ENCODE data around the gene ARHGEF26. TPM values are rescaled to one million over a fixed set of nuclear protein-coding genes. Genes with fewer than 3 reads are reported as not detected.

The ARHGEF26 gene
- total and polyA plus RNA-seq, 2 experiments from 2014 or later: 0.40 to 0.65 TPM

DNA sequence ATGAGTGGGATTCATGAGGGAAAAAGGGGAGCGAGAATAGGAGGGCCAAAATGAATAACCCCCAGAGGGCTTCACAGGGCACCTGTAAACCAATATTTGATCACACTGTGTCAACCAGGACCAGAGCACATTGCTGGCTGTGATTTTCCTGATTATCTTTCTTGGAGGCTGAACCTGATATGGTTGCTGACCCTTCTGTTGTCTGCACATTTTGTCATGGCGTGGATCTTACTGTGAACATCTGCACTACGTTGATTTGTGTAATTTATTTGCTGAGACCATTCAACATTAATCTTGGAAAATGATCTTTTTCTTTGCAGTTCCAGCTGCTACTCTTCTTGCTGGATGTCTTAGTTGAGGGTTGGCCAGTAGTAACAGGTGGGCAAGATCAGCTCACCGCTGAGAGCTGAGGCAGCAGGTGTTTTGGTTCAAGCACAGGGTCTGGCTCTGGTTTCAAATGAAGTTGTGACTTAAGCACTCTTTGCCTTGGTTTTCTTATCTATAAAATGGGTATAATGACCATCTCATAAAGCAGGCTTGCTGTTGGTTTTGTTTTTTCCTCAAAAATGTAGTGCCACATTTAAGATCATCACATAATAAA is 61.2 kb downstream of the ARHGEF26 start:
- no peak overlapping the region for H3K4me2 ChIP-seq (ENCODE audit: unreplicated experiment)
- no peak overlapping the region for H3K27ac ChIP-seq
- H3K9ac ChIP-seq: no peak overlapping the region
- no peaks in the 10 kb centered on the region for H3K79me2 ChIP-seq (ENCODE audit: insufficient read depth)
- H3F3A ChIP-seq (ENCODE audit: insufficient read depth): no peaks in the 10 kb centered on the region
- no peak for DNase-seq
- no peak overlapping the region for H3K4me3 ChIP-seq
- H3K9me3 ChIP-seq (ENCODE audit: low read depth): no peaks in the 10 kb centered on the region
- no peaks in the 10 kb centered on the region for H3K4me1 ChIP-seq (ENCODE audit: insufficient read depth)
- H3K27me3 ChIP-seq (replicated peaks; ENCODE audit: insufficient read depth): no peaks in the 10 kb centered on the region
- in situ Hi-C loops (cut with MboI): no loop called here
- TF ChIP-seq EZH2phosphoT487 (IDR thresholded peaks at IDR 0.05; ENCODE audit: insufficient read depth, low read depth): no peak
- TF ChIP-seq EZH2 (IDR thresholded peaks at IDR 0.05; ENCODE audit: insufficient read depth, poor library complexity, severe bottlenecking): no peak
- no peak overlapping the region for H2AFZ ChIP-seq
- WGBS, 2 experiments (ENCODE audit: low coverage in 1 of 2, low lambda C conversion rate in 2 of 2, missing lambda C conversion rate in 2 of 2): 93 to 95% methylated on average over 4 of the region's 4 CpGs
- no peaks in the 10 kb centered on the region for H3K9me2 ChIP-seq (ENCODE audit: insufficient read depth)
- no peaks in the 10 kb centered on the region for H4K20me1 ChIP-seq (ENCODE audit: insufficient read depth)
- H3K36me3 ChIP-seq (ENCODE audit: low read depth): no peaks in the 10 kb centered on the region

GRCh38 chr3:154182975-154183374 is 61.8 kb downstream of the ARHGEF26 start:
- Histone ChIP-seq H3K9ac (no peak overlapping the region), H3K4me3 (no peak overlapping the region), H3K79me2 (ENCODE audit: insufficient read depth) (no peaks in the 10 kb centered on the region), H3K9me3 (ENCODE audit: low read depth) (no peaks in the 10 kb centered on the region), H3K4me2 (ENCODE audit: unreplicated experiment) (no peak overlapping the region), H3F3A (ENCODE audit: insufficient read depth) (no peaks in the 10 kb centered on the region), H4K20me1 (ENCODE audit: insufficient read depth) (no peaks in the 10 kb centered on the region), H2AFZ (no peak overlapping the region), H3K27me3 (replicated peaks; ENCODE audit: insufficient read depth) (no peaks in the 10 kb centered on the region), H3K27ac (no peak overlapping the region), H3K4me1 (ENCODE audit: insufficient read depth) (no peaks in the 10 kb centered on the region), H3K36me3 (ENCODE audit: low read depth) (no peaks in the 10 kb centered on the region), H3K9me2 (ENCODE audit: insufficient read depth) (no peaks in the 10 kb centered on the region)
- in situ Hi-C loops (cut with MboI): no loop called here
- DNase-seq: no peak
- TF ChIP-seq EZH2 (IDR thresholded peaks at IDR 0.05; ENCODE audit: insufficient read depth, poor library complexity, severe bottlenecking) (no peak), EZH2phosphoT487 (IDR thresholded peaks at IDR 0.05; ENCODE audit: insufficient read depth, low read depth) (no peak)

GRCh38 chr3:154184582-154184981 is 63.4 kb downstream of the ARHGEF26 start:
- DNase-seq: no peak
- no peak overlapping the region for H3K9ac ChIP-seq
- no peaks in the 10 kb centered on the region for H3K79me2 ChIP-seq (ENCODE audit: insufficient read depth)
- WGBS, 2 experiments (ENCODE audit: low coverage in 1 of 2, low lambda C conversion rate in 2 of 2, missing lambda C conversion rate in 2 of 2): 83 to 88% methylated on average over 4 of the region's 4 CpGs
- H3K27me3 ChIP-seq (replicated peaks; ENCODE audit: insufficient read depth): no peaks in the 10 kb centered on the region
- no peak for TF ChIP-seq EZH2phosphoT487 (IDR thresholded peaks at IDR 0.05; ENCODE audit: insufficient read depth, low read depth)
- TF ChIP-seq EZH2 (IDR thresholded peaks at IDR 0.05; ENCODE audit: insufficient read depth, poor library complexity, severe bottlenecking): no peak
- H3K36me3 ChIP-seq (ENCODE audit: low read depth): no peaks in the 10 kb centered on the region
- no peaks in the 10 kb centered on the region for H3K9me2 ChIP-seq (ENCODE audit: insufficient read depth)
- H3K27ac ChIP-seq: no peak overlapping the region
- no peaks in the 10 kb centered on the region for H3K4me1 ChIP-seq (ENCODE audit: insufficient read depth)
- H3K9me3 ChIP-seq (ENCODE audit: low read depth): no peaks in the 10 kb centered on the region
- H3F3A ChIP-seq (ENCODE audit: insufficient read depth): no peaks in the 10 kb centered on the region
- H4K20me1 ChIP-seq (ENCODE audit: insufficient read depth): no peaks in the 10 kb centered on the region
- no peak overlapping the region for H2AFZ ChIP-seq
- in situ Hi-C loops (cut with MboI): no loop called here
- no peak overlapping the region for H3K4me3 ChIP-seq
- no peak overlapping the region for H3K4me2 ChIP-seq (ENCODE audit: unreplicated experiment)

- no peaks in the 10 kb centered on the region for H3K79me2 ChIP-seq (ENCODE audit: insufficient read depth)
- WGBS, 2 experiments (ENCODE audit: low coverage in 1 of 2, low lambda C conversion rate in 2 of 2, missing lambda C conversion rate in 2 of 2): 98 to 99% methylated on average over 3 of the region's 3 CpGs
- H3K4me3 ChIP-seq: no peak overlapping the region
- no peak overlapping the region for H2AFZ ChIP-seq
- no peak for DNase-seq
- H3K4me2 ChIP-seq (ENCODE audit: unreplicated experiment): no peak overlapping the region
- H3K9me2 ChIP-seq (ENCODE audit: insufficient read depth): no peaks in the 10 kb centered on the region
- in situ Hi-C loops (cut with MboI): no loop called here
- no peak overlapping the region for H3K9ac ChIP-seq
- TF ChIP-seq EZH2phosphoT487 (IDR thresholded peaks at IDR 0.05; ENCODE audit: insufficient read depth, low read depth) (no peak), EZH2 (IDR thresholded peaks at IDR 0.05; ENCODE audit: insufficient read depth, poor library complexity, severe bottlenecking) (no peak)
- H4K20me1 ChIP-seq (ENCODE audit: insufficient read depth): no peaks in the 10 kb centered on the region
- no peaks in the 10 kb centered on the region for H3K36me3 ChIP-seq (ENCODE audit: low read depth)
- H3K27ac ChIP-seq: no peak overlapping the region
- H3F3A ChIP-seq (ENCODE audit: insufficient read depth): no peaks in the 10 kb centered on the region
- no peaks in the 10 kb centered on the region for H3K27me3 ChIP-seq (replicated peaks; ENCODE audit: insufficient read depth)
- no peaks in the 10 kb centered on the region for H3K9me3 ChIP-seq (ENCODE audit: low read depth)
- no peaks in the 10 kb centered on the region for H3K4me1 ChIP-seq (ENCODE audit: insufficient read depth)
These were observed 67.2 kb downstream of the ARHGEF26 start for GRCh38 chr3:154188437-154188836.

DNA sequence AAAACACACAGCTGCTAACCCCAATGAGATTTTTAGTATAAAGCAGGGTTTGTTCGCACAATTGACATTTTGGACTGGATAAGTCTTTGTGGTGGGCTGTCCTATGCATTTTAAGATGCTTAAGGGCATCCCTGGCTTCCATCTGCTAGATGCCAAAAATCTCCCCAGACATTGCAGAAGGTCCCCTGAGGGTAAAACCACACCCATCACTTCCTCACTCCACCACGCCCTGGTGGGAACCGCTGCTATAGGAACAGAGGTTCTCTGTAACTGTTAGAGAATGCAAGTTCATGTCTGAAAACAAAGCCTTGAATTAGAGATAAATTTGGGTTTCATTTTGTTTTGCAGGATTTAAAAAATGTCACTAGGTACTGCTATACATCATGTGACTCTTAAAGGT is 67.7 kb downstream of the ARHGEF26 start:
- H3K4me3 ChIP-seq: no peak overlapping the region
- H3F3A ChIP-seq (ENCODE audit: insufficient read depth): no peaks in the 10 kb centered on the region
- no peak overlapping the region for H3K27ac ChIP-seq
- no peaks in the 10 kb centered on the region for H3K79me2 ChIP-seq (ENCODE audit: insufficient read depth)
- no peaks in the 10 kb centered on the region for H3K9me3 ChIP-seq (ENCODE audit: low read depth)
- 75 to 81% methylated on average over 3 of the region's 3 CpGs for WGBS, 2 experiments (ENCODE audit: low coverage in 1 of 2, low lambda C conversion rate in 2 of 2, missing lambda C conversion rate in 2 of 2)
- H2AFZ ChIP-seq: no peak overlapping the region
- no peaks in the 10 kb centered on the region for H3K4me1 ChIP-seq (ENCODE audit: insufficient read depth)
- no peak overlapping the region for H3K4me2 ChIP-seq (ENCODE audit: unreplicated experiment)
- no peaks in the 10 kb centered on the region for H4K20me1 ChIP-seq (ENCODE audit: insufficient read depth)
- no peaks in the 10 kb centered on the region for H3K36me3 ChIP-seq (ENCODE audit: low read depth)
- H3K9me2 ChIP-seq (ENCODE audit: insufficient read depth): no peaks in the 10 kb centered on the region
- in situ Hi-C loops (cut with MboI): no loop called here
- no peak for DNase-seq
- H3K27me3 ChIP-seq (replicated peaks; ENCODE audit: insufficient read depth): no peaks in the 10 kb centered on the region
- TF ChIP-seq EZH2phosphoT487 (IDR thresholded peaks at IDR 0.05; ENCODE audit: insufficient read depth, low read depth) (no peak), EZH2 (IDR thresholded peaks at IDR 0.05; ENCODE audit: insufficient read depth, poor library complexity, severe bottlenecking) (no peak)
- no peak overlapping the region for H3K9ac ChIP-seq

Measured in GM23248 (cell line).